Activated T-helper 1 cell treated with anti-CD3 and anti-CD28 coated beads, Interleukin-12 subunit alpha, Interleukin-12 subunit beta, Interleukin-2, Interleukin-4 antibody, amounts not matched to agents 30 ng/mL and 10 ng/mL and 1 ng/mL, durations not matched to agents 14 hours and 24 hours and 36 hours (primary cell): ENCODE data around the gene RHOT1. TPM values are rescaled to one million over a fixed set of nuclear protein-coding genes. Genes with fewer than 3 reads are reported as not detected.
"Not testable (repeated sequence)": the region's sequence is repeated elsewhere in the genome, so short reads cannot be mapped to it uniquely, and the experiment has no call there.

ENCODE experiments used
- DNase-seq: peaks from one replicate; pipeline ENCODE4 v3.0.0; 2021; ENCODE audit warnings: low spot score
- H3K27ac Mint-ChIP-seq: one replicate; pipeline ENCODE4 v1.8.0; 2021; ENCODE audit warnings: mild to moderate bottlenecking, mixed read lengths
- H3K27me3 Mint-ChIP-seq: one replicate; pipeline ENCODE4 v1.8.0; 2022; ENCODE audit warnings: mild to moderate bottlenecking, moderate library complexity, mixed read lengths; ENCODE audit not compliant: insufficient read depth
- H3K36me3 Mint-ChIP-seq: one replicate; pipeline ENCODE4 v1.8.0; 2021; ENCODE audit warnings: low read depth, mixed read lengths
- H3K4me1 Mint-ChIP-seq: one replicate; pipeline ENCODE4 v1.8.0; 2021; ENCODE audit warnings: low read depth, mixed read lengths
- H3K4me3 Mint-ChIP-seq: one replicate; pipeline ENCODE4 v1.8.0; 2021; ENCODE audit warnings: mild to moderate bottlenecking, moderate library complexity, mixed read lengths
- H3K9me3 Mint-ChIP-seq: one replicate; pipeline ENCODE4 v1.8.0; 2021; ENCODE audit warnings: mixed read lengths
- intact Hi-C: fragments of 100-400 bp; cut with micrococcal nuclease; formaldehyde crosslinking; loops from one replicate; pipeline ENCODE4 v1.15.1; 2024
- total RNA-seq: library from RNA; stranded (reverse); gene quantifications from 2 replicates; pipeline ENCODE4 v1.2.3, GENCODE V29; 2022

Gene RHOT1
- 25.9 and 27.2 TPM in 2 replicates for total RNA-seq

GRCh38 chr17:32142038-32142856 lies at the start of gene RHOT1:
Gene RHOT1, plus strand, starts transcription at chr17:32142502. Its CDS starts 191 bp downstream, at chr17:32142693.
- Mint-ChIP-seq H3K4me1 (peaks cover 25% of the 10 kb centered on the region), H3K36me3 (no peaks in the 10 kb centered on the region), H3K9me3 (no peaks in the 10 kb centered on the region), H3K27me3 (no peaks in the 10 kb centered on the region), H3K4me3 (peak within 1 kb of the TSS; percentile 96), H3K27ac (peak within 1 kb of the TSS; percentile 92)
- DNase-seq: peak; percentile 76
- intact Hi-C loops: loop anchor here (1.0 to 5.0 kb wide), 3 partner anchors 15 to 210 kb away; partner anchors contain the start of genes LRRC37B and ZNF207

- intact Hi-C loops: no loop called here
- Mint-ChIP-seq H3K9me3 (no peaks in the 10 kb centered on the region), H3K4me1 (peaks cover 24% of the 10 kb centered on the region), H3K27ac (no peak overlapping the region), H3K4me3 (no peak overlapping the region), H3K36me3 (no peaks in the 10 kb centered on the region), H3K27me3 (peaks cover 6% of the 10 kb centered on the region)
- no peak for DNase-seq
Measured at GRCh38 chr17:32099686-32100085, 42.6 kb upstream of the RHOT1 start.

- H3K27me3 Mint-ChIP-seq, H3K27ac Mint-ChIP-seq, H3K36me3 Mint-ChIP-seq, H3K9me3 Mint-ChIP-seq, H3K4me3 Mint-ChIP-seq, DNase-seq, intact Hi-C loops: not testable (repeated sequence)
- peaks cover 27% of the 10 kb centered on the region for H3K4me1 Mint-ChIP-seq
Measured at GRCh38 chr17:32100323-32100722, 42.0 kb upstream of the RHOT1 start.

- intact Hi-C loops: no loop called here
- H3K4me3 Mint-ChIP-seq: no peak overlapping the region
- H3K4me1 Mint-ChIP-seq: peaks cover 30% of the 10 kb centered on the region
- DNase-seq: no peak
- no peaks in the 10 kb centered on the region for H3K9me3 Mint-ChIP-seq
- no peaks in the 10 kb centered on the region for H3K36me3 Mint-ChIP-seq
- no peak overlapping the region for H3K27ac Mint-ChIP-seq
- H3K27me3 Mint-ChIP-seq: peaks cover 6% of the 10 kb centered on the region
Measured at GRCh38 chr17:32100971-32101631, 41.2 kb upstream of the RHOT1 start.

GRCh38 chr17:32102172-32102571 lies 40.1 kb upstream of the RHOT1 start:
- H3K4me1 Mint-ChIP-seq: peaks cover 35% of the 10 kb centered on the region
- no peaks in the 10 kb centered on the region for H3K36me3 Mint-ChIP-seq
- DNase-seq: no peak
- H3K27me3 Mint-ChIP-seq: peaks cover 6% of the 10 kb centered on the region
- H3K27ac Mint-ChIP-seq: no peak overlapping the region
- H3K9me3 Mint-ChIP-seq: no peaks in the 10 kb centered on the region
- intact Hi-C loops: no loop called here
- no peak overlapping the region for H3K4me3 Mint-ChIP-seq

- no peak for DNase-seq
- intact Hi-C loops: no loop called here
- no peaks in the 10 kb centered on the region for H3K9me3 Mint-ChIP-seq
- peaks cover 6% of the 10 kb centered on the region for H3K27me3 Mint-ChIP-seq
- H3K4me1 Mint-ChIP-seq: peaks cover 40% of the 10 kb centered on the region
- no peak overlapping the region for H3K27ac Mint-ChIP-seq
- no peak overlapping the region for H3K4me3 Mint-ChIP-seq
- H3K36me3 Mint-ChIP-seq: no peaks in the 10 kb centered on the region
Measured at GRCh38 chr17:32102646-32103186, 39.6 kb upstream of the RHOT1 start.

GRCh38 chr17:32103476-32104113 lies 38.7 kb upstream of the RHOT1 start:
- H3K36me3 Mint-ChIP-seq: no peaks in the 10 kb centered on the region
- DNase-seq: no peak
- no peaks in the 10 kb centered on the region for H3K9me3 Mint-ChIP-seq
- peaks cover 3% of the 10 kb centered on the region for H3K27me3 Mint-ChIP-seq
- peaks cover 41% of the 10 kb centered on the region for H3K4me1 Mint-ChIP-seq
- H3K27ac Mint-ChIP-seq: peak overlapping the region; percentile 86
- intact Hi-C loops: no loop called here
- H3K4me3 Mint-ChIP-seq: peak overlapping the region; percentile 64

GRCh38 chr17:32104158-32104557 lies 38.1 kb upstream of the RHOT1 start:
- DNase-seq: no peak

GRCh38 chr17:32106471-32106981 lies 35.8 kb upstream of the RHOT1 start:
- H3K4me1 Mint-ChIP-seq: peaks cover 41% of the 10 kb centered on the region
- DNase-seq, intact Hi-C loops, H3K27me3 Mint-ChIP-seq, H3K36me3 Mint-ChIP-seq, H3K9me3 Mint-ChIP-seq: not testable (repeated sequence)
- peak overlapping the region; percentile 56 for H3K27ac Mint-ChIP-seq
- peak overlapping the region; percentile 57 for H3K4me3 Mint-ChIP-seq

More at GRCh38 chr17:32104158-32104557, 38.1 kb upstream of the RHOT1 start:
- Mint-ChIP-seq H3K36me3 (no peaks in the 10 kb centered on the region), H3K27ac (peak overlapping the region; percentile 86), H3K4me3 (peak overlapping the region; percentile 64), H3K4me1 (peaks cover 41% of the 10 kb centered on the region), H3K9me3 (no peaks in the 10 kb centered on the region), H3K27me3 (no peaks in the 10 kb centered on the region)
- intact Hi-C loops: no loop called here

- intact Hi-C loops: not testable (repeated sequence)
- H3K27ac Mint-ChIP-seq: peak overlapping the region; percentile 56
Measured at GRCh38 chr17:32107194-32107593, 35.1 kb upstream of the RHOT1 start.

GRCh38 chr17:32110596-32110995 lies 31.7 kb upstream of the RHOT1 start:
- no peaks in the 10 kb centered on the region for H3K27me3 Mint-ChIP-seq
- H3K9me3 Mint-ChIP-seq: no peaks in the 10 kb centered on the region
- H3K4me3 Mint-ChIP-seq: no peak overlapping the region
- intact Hi-C loops: no loop called here
- H3K27ac Mint-ChIP-seq: no peak overlapping the region
- H3K4me1 Mint-ChIP-seq: peaks cover 22% of the 10 kb centered on the region
- DNase-seq: no peak
- no peaks in the 10 kb centered on the region for H3K36me3 Mint-ChIP-seq

More at GRCh38 chr17:32107194-32107593, 35.1 kb upstream of the RHOT1 start:
- H3K36me3 Mint-ChIP-seq, DNase-seq, H3K27me3 Mint-ChIP-seq, H3K9me3 Mint-ChIP-seq: not testable (repeated sequence)
- H3K4me3 Mint-ChIP-seq: peak overlapping the region; percentile 57
- peaks cover 41% of the 10 kb centered on the region for H3K4me1 Mint-ChIP-seq

- H3K27ac Mint-ChIP-seq: no peak overlapping the region
- peak; percentile 36 for DNase-seq
- no peak overlapping the region for H3K4me3 Mint-ChIP-seq
- H3K27me3 Mint-ChIP-seq: no peaks in the 10 kb centered on the region
- H3K36me3 Mint-ChIP-seq: no peaks in the 10 kb centered on the region
- peaks cover 20% of the 10 kb centered on the region for H3K4me1 Mint-ChIP-seq
- intact Hi-C loops: no loop called here
- no peaks in the 10 kb centered on the region for H3K9me3 Mint-ChIP-seq
Measured at GRCh38 chr17:32111141-32111771, 31.0 kb upstream of the RHOT1 start.
